G401 (cell line): ENCODE results near the gene ZDHHC3. TPM values are rescaled to one million over a fixed set of nuclear protein-coding genes. Genes with fewer than 3 reads are reported as not detected.

Experiments
- DNase-seq: peaks from one replicate; pipeline ENCODE4 v3.0.0-alpha.2; 2015; ENCODE audit warnings: low spot score
- in situ Hi-C: cut with HindIII; loops from 2 replicates; pipeline ENCODE4 v1.10.0; 2016; ENCODE audit warnings: low sequenced_read_pairs, mixed read lengths
- total RNA-seq: library from RNA; depleted of rRNA; stranded (reverse); fragments of >200 nt; shearing (Covaris generic); gene quantifications from 2 replicates; pipeline ENCODE4 v1.2.3, GENCODE V29; 2014

ZDHHC3 gene
- total RNA-seq, 1 experiment from 2014 or later: 98.2 TPM

GRCh38 chr3:44907612-44908011 lies 68.4 kb downstream of the ZDHHC3 start:
- DNase-seq: no peak
- in situ Hi-C loops: no loop called here

- in situ Hi-C loops: no loop called here
- DNase-seq: no peak
Observed at GRCh38 chr3:44906997-44907396, 69.0 kb downstream of the ZDHHC3 start.

- in situ Hi-C loops: no loop called here
Observed at GRCh38 chr3:44905446-44906157, 70.4 kb downstream of the ZDHHC3 start.

GRCh38 chr3:44903751-44904150 lies 72.2 kb downstream of the ZDHHC3 start:
- DNase-seq: no peak
- in situ Hi-C loops: no loop called here

More at GRCh38 chr3:44905446-44906157, 70.4 kb downstream of the ZDHHC3 start:
- no peak for DNase-seq

GRCh38 chr3:44903314-44903713 lies 72.7 kb downstream of the ZDHHC3 start:
- DNase-seq: no peak
- in situ Hi-C loops: no loop called here

GRCh38 chr3:44902628-44903027 lies 73.3 kb downstream of the ZDHHC3 start:
- DNase-seq: no peak
- in situ Hi-C loops: no loop called here

- DNase-seq: no peak
- in situ Hi-C loops: no loop called here
Observed at GRCh38 chr3:44899683-44900367, 76.1 kb downstream of the ZDHHC3 start.

GRCh38 chr3:44896440-44896839 lies 79.5 kb downstream of the ZDHHC3 start:
- no peak for DNase-seq
- in situ Hi-C loops: no loop called here

GRCh38 chr3:44894485-44894884 lies 81.5 kb downstream of the ZDHHC3 start:
- DNase-seq: no peak
- in situ Hi-C loops: no loop called here

GRCh38 chr3:44893097-44893496 lies 82.9 kb downstream of the ZDHHC3 start:
- no peak for DNase-seq
- in situ Hi-C loops: no loop called here

GRCh38 chr3:44892689-44893088 lies 83.3 kb downstream of the ZDHHC3 start:
- in situ Hi-C loops: no loop called here

GRCh38 chr3:44890852-44891251 lies 85.1 kb downstream of the ZDHHC3 start:
- in situ Hi-C loops: no loop called here

More at GRCh38 chr3:44892689-44893088, 83.3 kb downstream of the ZDHHC3 start:
- no peak for DNase-seq

GRCh38 chr3:44890258-44890657 lies 85.7 kb downstream of the ZDHHC3 start:
- DNase-seq: no peak
- in situ Hi-C loops: no loop called here

More at GRCh38 chr3:44890852-44891251, 85.1 kb downstream of the ZDHHC3 start:
- no peak for DNase-seq

GRCh38 chr3:44887101-44887500 lies 88.9 kb downstream of the ZDHHC3 start:
- no peak for DNase-seq
- in situ Hi-C loops: no loop called here

GRCh38 chr3:44886561-44886960 lies 89.4 kb downstream of the ZDHHC3 start:
- in situ Hi-C loops: no loop called here
- DNase-seq: no peak

- in situ Hi-C loops: no loop called here
- DNase-seq: no peak
Observed at GRCh38 chr3:44885618-44886017, 90.4 kb downstream of the ZDHHC3 start.

GRCh38 chr3:44883999-44884431 lies 92.0 kb downstream of the ZDHHC3 start:
- no peak for DNase-seq

GRCh38 chr3:44883213-44883955 lies 92.6 kb downstream of the ZDHHC3 start:
- DNase-seq: no peak
- in situ Hi-C loops: no loop called here

More at GRCh38 chr3:44883999-44884431, 92.0 kb downstream of the ZDHHC3 start:
- in situ Hi-C loops: no loop called here

- no peak for DNase-seq
- in situ Hi-C loops: no loop called here
Observed at GRCh38 chr3:44880284-44880683, 95.7 kb downstream of the ZDHHC3 start.

GRCh38 chr3:44877333-44877732 lies 98.6 kb downstream of the ZDHHC3 start:
- no peak for DNase-seq
- in situ Hi-C loops: no loop called here
